Activated T-cell treated with anti-CD3 and anti-CD28 coated beads for 24 hours (primary cell): Measurements from ENCODE around the gene TFCP2L1.

Experiments used
- DNase-seq: peaks from one replicate; pipeline ENCODE4 v3.0.0-alpha.2; 2020; ENCODE audit warnings: low read depth

The TFCP2L1 gene

GRCh38 chr2:121196132-121196848 lies 88.7 kb downstream of the TFCP2L1 start:
- DNase-seq: no peak

- no peak for DNase-seq
Measured at GRCh38 chr2:121195036-121195435, 90.0 kb downstream of the TFCP2L1 start.

- DNase-seq: no peak
Measured at GRCh38 chr2:121194626-121195025, 90.4 kb downstream of the TFCP2L1 start.

- no peak for DNase-seq
Measured at GRCh38 chr2:121193185-121193584, 91.8 kb downstream of the TFCP2L1 start.

- no peak for DNase-seq
Measured at GRCh38 chr2:121192576-121192975, 92.4 kb downstream of the TFCP2L1 start.

GRCh38 chr2:121191191-121192170 lies 93.5 kb downstream of the TFCP2L1 start:
- DNase-seq: no peak

GRCh38 chr2:121189661-121190381 lies 95.2 kb downstream of the TFCP2L1 start:
- DNase-seq: no peak

- DNase-seq: no peak
Measured at GRCh38 chr2:121189011-121189410, 96.0 kb downstream of the TFCP2L1 start.

GRCh38 chr2:121187982-121188411 lies 97.0 kb downstream of the TFCP2L1 start:
- DNase-seq: no peak

GRCh38 chr2:121187351-121187981 lies 97.5 kb downstream of the TFCP2L1 start:
- DNase-seq: no peak

- no peak for DNase-seq
Measured at GRCh38 chr2:121186261-121186660, 98.7 kb downstream of the TFCP2L1 start.

GRCh38 chr2:121185571-121186074 lies 99.4 kb downstream of the TFCP2L1 start:
- DNase-seq: no peak

- no peak for DNase-seq
Measured at GRCh38 chr2:121185111-121185510, 99.9 kb downstream of the TFCP2L1 start.

- no peak for DNase-seq
Measured at GRCh38 chr2:121184248-121184862, 100.6 kb downstream of the TFCP2L1 start.

GRCh38 chr2:121182520-121182919 lies 102.5 kb downstream of the TFCP2L1 start:
- DNase-seq: no peak

GRCh38 chr2:121179467-121179866 lies 105.5 kb downstream of the TFCP2L1 start:
- DNase-seq: no peak

GRCh38 chr2:121178730-121179129 lies 106.3 kb downstream of the TFCP2L1 start:
- DNase-seq: no peak

GRCh38 chr2:121177896-121178295 lies 107.1 kb downstream of the TFCP2L1 start:
- DNase-seq: no peak

- no peak for DNase-seq
Measured at GRCh38 chr2:121175326-121175725, 109.7 kb downstream of the TFCP2L1 start.

- no peak for DNase-seq
Measured at GRCh38 chr2:121173806-121174205, 111.2 kb downstream of the TFCP2L1 start.

GRCh38 chr2:121173112-121173511 lies 111.9 kb downstream of the TFCP2L1 start:
- no peak for DNase-seq
